ENCODE data around the gene CDKN2A.
A peak's percentile ranks its signal among the peaks of the same experiment; 100 is the strongest.

CDKN2A gene

DNA sequence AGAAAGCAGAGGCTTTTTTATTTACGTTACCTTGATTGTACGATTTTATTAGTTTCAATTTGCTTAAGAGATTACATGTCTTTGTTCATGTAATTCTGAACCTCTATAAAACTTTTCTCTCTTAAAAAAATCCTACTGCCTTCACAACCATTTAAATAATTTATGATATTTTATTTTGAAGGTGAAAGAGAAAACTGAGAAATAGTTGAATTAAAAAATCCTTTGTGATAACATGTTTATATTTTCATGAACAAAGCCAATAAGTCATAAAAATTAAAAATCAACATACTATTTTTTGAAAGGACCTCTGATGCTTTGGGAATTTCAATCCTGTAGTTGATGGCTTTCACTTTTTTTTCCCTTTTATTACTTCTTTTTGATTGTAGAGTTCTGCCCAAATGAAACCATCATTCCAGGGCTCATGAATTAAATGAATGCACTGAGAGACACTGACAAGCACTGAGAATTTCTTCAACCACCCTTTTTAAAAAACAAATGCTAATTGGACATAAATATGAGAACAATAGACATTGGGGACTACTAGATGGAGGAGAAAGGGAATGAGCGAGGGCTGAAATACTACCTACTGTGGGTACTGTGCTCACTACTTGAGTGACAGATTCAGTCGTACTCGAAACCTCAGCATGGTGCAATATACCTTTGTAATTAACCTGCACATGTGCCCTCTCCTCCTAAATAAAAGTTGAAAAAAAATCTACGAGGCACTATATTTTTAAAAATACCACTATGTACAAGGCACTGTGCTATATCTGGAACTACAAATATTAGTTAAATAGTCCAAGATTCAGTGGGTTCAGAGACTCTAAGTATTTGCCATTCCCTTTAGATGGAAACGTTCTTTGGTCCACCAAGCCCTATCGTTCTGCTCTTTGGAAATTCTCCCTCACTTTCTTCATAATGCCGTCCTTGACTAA, 5.9 kb downstream of the CDKN2A start:
- DNase-seq (ENCODE audit: low read depth, low spot score): no peak
- ChIA-PET POLR2A (no interaction called here), CTCF (interaction anchor here (10.5 kb wide), 1 partner anchor 20 kb away, joined by 129 read pairs; the partner anchor contains the start of gene CDKN2B)
- TF ChIP-seq, protein P1, sequence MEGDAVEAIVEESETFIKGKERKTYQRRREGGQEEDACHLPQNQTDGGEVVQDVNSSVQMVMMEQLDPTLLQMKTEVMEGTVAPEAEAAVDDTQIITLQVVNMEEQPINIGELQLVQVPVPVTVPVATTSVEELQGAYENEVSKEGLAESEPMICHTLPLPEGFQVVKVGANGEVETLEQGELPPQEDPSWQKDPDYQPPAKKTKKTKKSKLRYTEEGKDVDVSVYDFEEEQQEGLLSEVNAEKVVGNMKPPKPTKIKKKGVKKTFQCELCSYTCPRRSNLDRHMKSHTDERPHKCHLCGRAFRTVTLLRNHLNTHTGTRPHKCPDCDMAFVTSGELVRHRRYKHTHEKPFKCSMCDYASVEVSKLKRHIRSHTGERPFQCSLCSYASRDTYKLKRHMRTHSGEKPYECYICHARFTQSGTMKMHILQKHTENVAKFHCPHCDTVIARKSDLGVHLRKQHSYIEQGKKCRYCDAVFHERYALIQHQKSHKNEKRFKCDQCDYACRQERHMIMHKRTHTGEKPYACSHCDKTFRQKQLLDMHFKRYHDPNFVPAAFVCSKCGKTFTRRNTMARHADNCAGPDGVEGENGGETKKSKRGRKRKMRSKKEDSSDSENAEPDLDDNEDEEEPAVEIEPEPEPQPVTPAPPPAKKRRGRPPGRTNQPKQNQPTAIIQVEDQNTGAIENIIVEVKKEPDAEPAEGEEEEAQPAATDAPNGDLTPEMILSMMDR (IDR thresholded peaks at IDR 0.05; ENCODE audit: insufficient read depth, low read length, missing control alignments): no peak
- H3K4me3 ChIP-seq (ENCODE audit: low read depth, low read length): peak overlapping the region; percentile 10; the same call in 1 of the 2 replicates

DNA sequence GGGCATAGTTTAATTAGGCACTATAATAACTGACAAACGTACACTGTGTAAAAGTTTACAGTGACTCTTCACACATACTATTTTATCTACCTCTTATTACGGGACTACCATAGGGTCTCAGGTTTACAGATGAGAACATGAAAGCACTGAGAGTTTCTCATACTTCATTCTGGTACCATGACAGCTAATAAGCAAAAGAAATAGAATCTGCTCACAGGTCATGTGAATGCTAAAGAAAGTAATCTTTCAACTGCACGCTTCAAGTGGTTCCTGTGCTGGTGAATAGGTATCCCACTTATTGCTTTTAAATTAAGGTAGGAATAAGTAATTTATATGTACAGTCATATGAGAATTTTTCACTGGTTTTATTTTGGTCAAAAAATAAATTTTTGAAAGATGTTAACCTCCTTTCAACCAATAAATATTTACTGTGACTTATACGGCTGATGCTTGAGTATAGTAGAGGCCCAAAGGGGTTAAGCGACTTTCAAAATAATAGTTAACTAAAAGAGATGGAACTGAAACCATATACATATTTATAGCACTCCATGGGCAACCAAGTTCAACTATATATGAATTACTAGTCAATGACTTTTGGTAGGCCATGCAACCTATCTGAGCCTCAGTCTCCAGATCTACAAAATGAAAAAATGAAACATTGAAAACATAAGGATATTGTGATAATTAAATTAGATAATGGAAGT, 8.1 kb downstream of the CDKN2A start:
- no peak for DNase-seq (ENCODE audit: low read depth, low spot score)
- no peak overlapping the region for H3K4me3 ChIP-seq (ENCODE audit: low read depth, low read length)
- CTCF ChIA-PET: interaction anchor here (0.7 to 2.3 kb wide), 9 partner anchors 9 to 258 kb away, joined by 3 to 17 read pairs (median 4); partner anchors contain the start of genes CDKN2B and CDKN2B-AS1
- POLR2A ChIA-PET: interaction anchor here (1.8 kb wide), 1 partner anchor 22 kb away, joined by 10 read pairs; the partner anchor contains the start of gene CDKN2B
- TF ChIP-seq, protein P1 (IDR thresholded peaks at IDR 0.05; ENCODE audit: insufficient read depth, low read length, missing control alignments): no peak

DNA sequence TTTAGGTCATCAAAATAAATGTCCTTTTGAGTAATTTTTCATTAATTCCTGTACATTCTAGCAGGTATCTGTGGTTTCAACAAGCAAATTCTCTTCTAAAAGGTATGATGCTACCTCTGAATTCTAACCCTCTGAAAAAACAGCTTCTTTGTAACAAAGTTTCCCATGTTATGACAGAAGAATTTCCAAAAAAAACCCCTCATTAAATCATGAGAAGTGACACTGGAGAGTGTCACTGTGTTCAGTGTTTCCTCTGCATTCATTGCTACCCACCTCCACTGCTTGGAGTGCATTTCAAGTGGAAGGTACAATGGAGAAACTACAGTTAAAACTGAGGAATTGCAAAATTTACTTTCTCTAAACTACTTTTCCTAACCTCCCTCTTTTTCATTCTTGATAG, 10.1 kb downstream of the CDKN2A start:
- H3K4me3 ChIP-seq (ENCODE audit: low read depth, low read length): no peak overlapping the region
- no peak for DNase-seq (ENCODE audit: low read depth, low spot score)
- ChIA-PET CTCF (interaction anchor here (0.9 to 1.8 kb wide), 6 partner anchors 9 to 134 kb away, joined by 3 to 7 read pairs (median 4); partner anchors contain the start of gene CDKN2B), POLR2A (no interaction called here)
- TF ChIP-seq, protein P1 (IDR thresholded peaks at IDR 0.05; ENCODE audit: insufficient read depth, low read length, missing control alignments): no peak

DNA sequence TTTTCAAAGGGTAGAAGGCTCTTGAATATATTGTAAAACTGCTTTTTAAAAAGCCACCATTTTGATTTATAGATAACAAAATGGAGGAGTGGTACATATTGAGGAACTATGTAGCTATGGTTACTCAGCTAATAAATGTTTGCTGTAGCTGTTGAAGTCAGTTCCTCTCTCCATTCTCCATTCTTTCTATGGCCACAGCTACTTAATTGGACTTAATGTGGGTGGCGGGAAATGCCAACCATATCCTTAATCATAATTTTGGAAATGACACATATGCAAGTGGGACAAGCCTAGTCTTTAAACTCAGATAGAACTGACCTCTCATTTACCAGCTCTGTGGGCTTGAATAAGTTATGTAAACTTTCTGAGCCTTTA, 10.6 kb downstream of the CDKN2A start:
- H3K4me3 ChIP-seq (ENCODE audit: low read depth, low read length): no peak overlapping the region
- ChIA-PET CTCF (interaction anchor here (0.8 to 1.8 kb wide), 7 partner anchors 10 to 588 kb away, joined by 3 to 7 read pairs (median 3); partner anchors contain the start of gene CDKN2B), POLR2A (no interaction called here)
- DNase-seq (ENCODE audit: low read depth, low spot score): no peak
- TF ChIP-seq, protein P1 (IDR thresholded peaks at IDR 0.05; ENCODE audit: insufficient read depth, low read length, missing control alignments): no peak

GRCh38 chr9:21982861-21983560, 11.2 kb downstream of the CDKN2A start:
- ChIA-PET CTCF (interaction anchor here (0.8 to 3.2 kb wide), 9 partner anchors 10 to 587 kb away, joined by 3 to 19 read pairs (median 4); partner anchors contain the start of gene CDKN2B), POLR2A (no interaction called here)
- no peak for DNase-seq (ENCODE audit: low read depth, low spot score)
- no peak overlapping the region for H3K4me3 ChIP-seq (ENCODE audit: low read depth, low read length)
- TF ChIP-seq, protein P1 (IDR thresholded peaks at IDR 0.05; ENCODE audit: insufficient read depth, low read length, missing control alignments): no peak
